ENCODE data around the gene CD274.

Gene CD274

DNA sequence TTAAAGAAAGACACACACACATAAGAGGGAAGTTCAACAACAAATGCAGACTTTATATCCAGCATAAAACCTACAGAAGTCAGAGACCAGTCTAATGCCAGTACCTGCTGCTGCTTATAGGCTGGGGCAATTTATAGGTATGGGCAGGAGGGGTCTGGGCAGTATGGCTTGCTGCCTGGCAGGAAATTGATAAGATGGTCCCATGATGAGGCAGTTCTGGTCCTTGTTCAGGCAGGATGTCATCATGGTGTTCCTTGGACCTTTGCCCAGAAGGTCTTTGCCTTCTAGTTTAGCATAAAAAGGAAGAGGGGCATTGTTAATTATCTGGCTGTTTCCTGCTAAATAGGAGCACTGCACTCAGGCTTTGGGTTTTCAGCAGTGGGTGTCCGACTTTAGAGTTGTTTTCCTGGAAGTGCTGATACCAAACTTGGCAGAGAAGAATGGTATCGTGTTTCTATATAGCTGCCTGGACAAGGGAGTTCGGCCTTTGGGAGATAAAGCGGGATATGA, 49.6 kb downstream of the CD274 start:
- no peak for DNase-seq (ENCODE audit: low read depth, low spot score)

DNA sequence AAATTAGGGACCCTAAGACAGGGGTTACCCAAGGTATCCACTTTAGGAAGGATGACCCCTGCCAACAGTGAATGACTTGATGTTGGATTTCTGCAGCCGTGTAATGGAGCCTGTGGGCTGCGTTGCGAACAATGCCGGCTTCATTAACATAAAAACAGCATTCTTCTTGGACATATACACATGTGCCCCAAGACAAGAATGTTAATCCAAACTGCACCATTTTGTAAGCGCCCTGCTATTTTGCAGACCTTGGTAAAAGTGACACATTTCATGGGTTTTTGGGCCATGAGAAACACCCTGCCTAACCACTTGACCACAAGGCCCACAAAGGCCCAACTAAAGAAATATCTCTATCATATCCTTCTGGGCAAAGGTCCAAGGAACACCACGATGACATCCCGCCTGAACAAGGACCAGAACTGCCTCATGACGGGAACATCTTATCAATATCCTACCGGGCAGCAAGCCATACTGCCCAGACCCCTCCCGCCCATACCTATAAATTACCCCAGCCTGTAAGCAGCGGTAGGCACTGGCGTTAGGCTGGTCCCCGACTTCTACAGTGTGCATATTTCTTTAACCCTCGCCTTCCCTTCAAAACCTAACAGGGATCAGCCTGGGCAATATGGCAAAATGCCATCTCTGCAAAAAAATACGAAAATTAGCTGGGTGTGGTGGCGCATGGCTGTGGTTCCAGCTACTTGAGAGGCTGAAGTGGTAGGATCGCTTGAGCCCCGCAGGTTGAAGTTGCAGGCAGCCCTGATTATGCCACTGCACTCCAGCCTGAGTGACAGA, 50.3 kb downstream of the CD274 start:
- DNase-seq (ENCODE audit: low read depth, low spot score) = no peak

DNA sequence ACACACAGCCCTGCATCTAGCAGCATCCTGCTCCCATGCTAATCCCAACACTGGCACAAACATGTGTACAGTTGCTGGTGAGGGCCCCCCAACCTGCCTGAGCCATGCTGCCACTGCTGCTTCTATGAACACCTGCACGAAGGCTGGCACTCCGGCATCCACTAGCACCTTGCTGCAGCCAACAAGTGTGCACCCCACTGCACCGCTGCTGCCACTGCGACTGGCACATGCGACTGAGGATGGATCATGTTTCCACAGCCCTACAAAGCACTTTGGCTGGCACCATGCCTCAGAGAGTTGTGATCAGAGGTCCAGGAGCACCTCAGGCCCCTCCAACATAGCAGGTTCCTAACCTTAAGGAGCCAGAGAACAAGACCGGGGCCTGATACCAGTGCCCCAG, 52.2 kb downstream of the CD274 start:
- no peak for DNase-seq (ENCODE audit: low read depth, low spot score)

DNA sequence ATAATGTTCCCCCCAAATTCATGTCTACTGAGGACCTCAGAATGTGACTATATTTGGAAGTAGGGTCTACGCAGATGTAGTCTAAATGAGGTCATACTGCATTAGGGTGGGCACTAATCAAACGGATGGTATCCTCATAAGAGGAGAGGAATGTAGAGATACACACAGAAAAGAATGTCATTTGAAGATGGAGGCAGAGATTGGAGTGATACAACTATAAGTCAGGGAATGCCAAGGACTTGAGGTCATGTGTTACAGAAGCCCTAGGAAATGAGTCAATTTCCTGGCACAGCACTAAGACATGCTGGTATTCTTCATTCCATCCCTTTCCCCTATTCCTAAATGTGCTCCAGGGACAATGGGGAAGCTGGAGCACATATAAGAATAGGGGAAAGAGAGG, 59.2 kb downstream of the CD274 start:
- no peak for DNase-seq (ENCODE audit: low read depth, low spot score)

DNA sequence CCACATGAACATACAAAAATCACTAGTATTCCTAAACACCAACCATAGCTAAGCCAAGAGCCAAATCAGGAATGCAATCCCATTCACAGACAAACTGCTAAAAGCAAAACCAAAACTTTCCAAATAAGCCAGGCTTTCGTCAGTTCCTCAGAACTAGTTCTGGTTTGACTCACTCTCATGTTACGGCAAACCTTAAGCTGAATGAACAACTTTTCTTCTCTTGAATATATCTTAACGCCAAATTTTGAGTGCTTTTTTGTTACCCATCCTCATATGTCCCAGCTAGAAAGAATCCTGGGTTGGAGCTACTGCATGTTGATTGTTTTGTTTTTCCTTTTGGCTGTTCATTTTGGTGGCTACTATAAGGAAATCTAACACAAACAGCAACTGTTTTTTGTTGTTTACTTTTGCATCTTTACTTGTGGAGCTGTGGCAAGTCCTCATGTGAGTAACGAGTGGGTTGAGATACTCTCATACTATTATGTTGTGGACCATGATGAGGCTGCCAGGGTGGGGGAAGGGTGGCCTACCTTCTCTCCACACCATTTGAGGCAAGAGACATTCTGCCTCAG, 60.1 kb downstream of the CD274 start, which contains the start of gene PDCD1LG2:
Gene PDCD1LG2 (plus strand): TSS at position 172 of the 572 bp plus-strand sequence. CDS start 12,016 bp downstream, outside the sequence.
- DNase-seq (ENCODE audit: low read depth, low spot score) = no peak

DNA sequence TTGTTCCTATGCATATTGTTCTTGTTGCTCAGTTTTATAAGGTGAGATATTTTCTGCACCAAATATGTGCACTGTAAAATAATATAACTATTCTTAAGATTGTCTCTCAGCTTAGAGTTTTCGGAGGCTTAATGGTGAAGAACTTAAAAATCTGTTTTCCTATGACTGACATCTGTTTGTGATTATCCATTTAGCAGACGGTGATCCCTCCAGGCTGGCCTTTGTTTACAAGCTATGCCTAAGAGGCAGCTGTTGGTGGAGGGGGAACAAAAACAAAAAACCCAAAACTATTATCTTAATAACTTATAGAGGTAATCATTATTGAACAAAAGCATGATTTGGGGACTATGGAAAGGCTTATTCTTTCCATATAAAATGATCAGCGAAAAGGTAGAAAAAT, 60.6 kb downstream of the CD274 start:
- no peak for DNase-seq (ENCODE audit: low read depth, low spot score)

DNA sequence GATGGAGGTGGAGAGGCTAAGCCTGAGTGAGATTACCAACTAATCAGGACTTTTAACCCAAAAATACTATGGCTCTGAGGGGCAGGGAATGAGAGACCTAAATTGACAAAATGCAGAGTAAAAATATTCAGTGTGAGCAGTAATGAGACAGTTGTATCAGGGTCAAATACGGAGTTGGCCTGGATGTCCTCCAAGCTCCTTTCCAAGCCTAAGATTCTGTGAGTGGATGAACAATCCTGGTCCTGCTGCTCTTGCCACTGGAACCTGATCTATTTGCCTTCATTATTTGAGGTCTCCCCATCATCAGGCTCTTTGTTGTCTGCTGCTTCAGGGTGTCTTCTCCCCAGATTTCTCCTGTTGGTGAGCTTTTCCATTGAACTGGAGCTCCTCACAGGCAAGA, 61.1 kb downstream of the CD274 start:
- no peak for DNase-seq (ENCODE audit: low read depth, low spot score)

DNA sequence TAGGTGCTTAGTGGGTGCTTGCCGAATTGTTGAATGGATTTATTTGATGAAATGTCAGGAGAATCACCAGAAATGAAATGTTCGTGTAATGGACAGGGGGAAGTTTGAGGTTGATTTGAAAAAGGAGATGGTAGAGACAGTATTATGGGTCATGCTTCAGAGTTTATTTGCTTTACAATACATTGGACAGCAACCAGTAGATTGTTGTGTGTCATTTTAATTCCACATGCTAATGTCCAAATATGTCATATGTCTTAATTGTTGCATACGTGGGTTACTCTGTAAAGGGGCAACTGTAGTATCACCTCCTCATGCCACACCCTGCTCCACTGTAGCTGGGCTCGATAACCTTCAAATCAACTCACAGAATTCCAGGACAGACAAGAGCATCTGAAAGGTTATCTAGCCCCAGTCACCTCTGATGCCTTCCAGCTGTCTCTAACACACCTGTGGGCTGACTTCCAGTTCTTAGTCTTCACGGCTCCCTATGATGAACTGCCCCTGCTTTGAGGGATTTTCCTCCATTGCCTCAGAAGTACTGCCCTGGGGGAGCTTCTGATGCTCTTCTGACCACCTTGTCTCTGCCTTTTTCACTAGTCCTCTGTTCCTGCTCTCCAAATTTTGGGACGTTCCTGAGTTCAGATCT, 61.7 kb downstream of the CD274 start:
- DNase-seq (ENCODE audit: low read depth, low spot score) = no peak

DNA sequence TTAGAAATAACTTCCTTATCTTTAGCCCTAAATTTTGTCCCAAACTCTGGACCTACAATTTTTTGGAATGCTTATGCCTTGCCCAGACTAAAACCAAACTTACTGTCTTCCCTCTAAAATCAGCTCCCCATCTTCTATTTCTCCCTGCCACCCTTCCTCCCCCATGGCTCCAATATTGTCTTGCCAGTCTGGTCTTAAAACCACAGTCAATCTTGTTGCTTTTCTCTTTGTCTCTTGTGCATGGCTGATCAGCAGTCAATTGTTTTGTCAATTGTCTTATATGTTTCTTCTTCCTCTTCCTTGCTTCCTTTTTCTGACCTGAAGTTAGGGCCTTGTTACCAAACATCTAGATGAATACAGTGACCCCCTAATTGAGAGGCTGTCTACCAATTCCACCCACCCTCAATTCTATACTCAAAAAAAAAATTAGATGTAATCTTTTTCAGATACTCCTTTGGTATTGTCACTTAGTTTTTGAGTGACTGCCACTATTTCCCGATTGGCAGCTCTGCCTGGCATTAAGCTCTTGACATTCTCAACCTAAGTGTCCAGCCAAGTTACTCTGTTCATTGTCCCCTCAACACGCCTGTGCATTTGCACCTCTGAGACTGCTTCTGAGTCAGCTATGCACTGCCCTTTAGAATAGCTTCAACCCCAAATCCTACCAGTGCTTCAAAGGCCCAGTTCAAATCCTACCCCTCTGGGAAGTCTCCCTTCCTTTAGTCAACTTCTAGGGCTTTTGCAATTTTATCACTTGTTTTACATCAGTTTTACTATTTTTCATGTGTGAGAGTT, 62.5 kb downstream of the CD274 start:
- DNase-seq (ENCODE audit: low read depth, low spot score) = no peak

DNA sequence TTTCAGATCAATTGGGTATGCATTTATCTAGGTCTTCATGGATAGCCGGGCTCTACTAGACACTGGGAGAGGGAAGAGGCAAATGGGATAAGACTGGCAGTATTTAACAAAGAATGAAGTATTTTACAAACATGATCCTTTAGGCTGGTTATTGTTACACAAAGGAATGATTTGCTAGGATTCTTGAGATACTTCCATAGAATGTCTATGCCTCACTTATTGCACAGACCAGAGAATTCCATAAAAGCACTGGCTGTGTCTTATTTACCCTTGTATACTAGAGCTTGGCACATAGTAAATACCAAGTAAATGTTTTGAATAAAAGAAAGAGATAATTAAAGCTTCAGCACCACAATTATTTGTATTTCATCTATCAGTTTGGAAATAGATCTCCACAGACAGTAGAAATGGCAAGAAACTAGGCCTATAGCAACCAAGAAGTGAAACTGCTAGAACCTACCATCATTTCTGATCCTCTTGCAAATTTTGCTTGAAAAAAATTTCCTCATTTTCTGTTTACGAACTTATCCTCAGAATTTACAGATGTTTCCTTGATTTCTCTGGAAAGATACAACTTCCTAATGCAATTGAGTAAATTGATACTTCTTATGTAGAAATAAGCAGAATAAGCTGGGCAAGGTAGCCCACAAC, 63.7 kb downstream of the CD274 start:
- no peak for DNase-seq (ENCODE audit: low read depth, low spot score)

DNA sequence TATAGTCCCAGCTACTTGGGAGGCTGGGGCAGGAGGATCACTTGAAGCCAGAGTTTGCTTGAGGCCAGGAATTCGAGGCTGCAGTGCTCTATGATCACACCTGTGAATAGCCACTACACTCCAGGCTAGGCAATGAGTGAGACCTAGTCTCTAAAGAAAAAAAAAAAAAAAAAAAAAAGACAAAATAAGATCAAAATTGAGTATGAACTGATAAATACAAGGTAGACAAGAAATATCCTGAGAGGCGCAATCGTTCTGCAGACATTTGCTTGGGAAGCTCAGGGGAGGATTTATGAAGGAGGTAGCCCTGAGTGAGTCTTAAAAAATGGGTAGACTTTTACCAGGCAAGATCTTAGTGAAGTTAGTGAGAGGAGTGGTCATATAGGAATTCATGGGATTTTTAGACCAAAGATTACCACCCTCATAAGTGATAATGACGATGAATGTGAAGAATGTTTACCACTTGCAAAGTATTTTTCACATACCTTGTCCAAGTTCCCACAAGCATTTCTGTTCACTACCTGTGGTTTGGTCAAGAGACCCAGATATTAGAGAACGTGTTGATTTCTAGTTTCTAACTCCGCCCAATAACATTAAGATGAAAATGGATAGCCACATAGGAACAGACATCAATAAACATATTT, 64.4 kb downstream of the CD274 start:
- no peak for DNase-seq (ENCODE audit: low read depth, low spot score)

DNA sequence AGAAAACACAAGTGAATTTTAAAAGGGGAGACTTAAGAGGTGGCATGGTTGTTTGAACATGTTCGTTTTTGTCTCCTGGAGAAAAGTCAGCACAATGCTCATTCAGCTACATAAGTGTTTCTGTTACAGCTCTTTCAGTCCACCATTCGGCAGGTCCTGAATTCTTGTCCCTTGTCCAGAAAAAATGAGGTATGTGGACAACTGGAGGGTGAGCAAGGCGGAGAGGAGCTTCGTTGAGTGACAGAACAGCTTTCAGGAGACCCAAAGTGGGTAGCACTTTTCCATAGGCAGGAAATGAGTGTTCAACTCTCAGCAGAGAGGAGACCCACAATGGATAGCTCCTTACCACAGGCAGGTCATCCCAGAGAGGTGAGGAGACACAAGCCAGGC, 64.9 kb downstream of the CD274 start:
- DNase-seq (ENCODE audit: low read depth, low spot score) = no peak

DNA sequence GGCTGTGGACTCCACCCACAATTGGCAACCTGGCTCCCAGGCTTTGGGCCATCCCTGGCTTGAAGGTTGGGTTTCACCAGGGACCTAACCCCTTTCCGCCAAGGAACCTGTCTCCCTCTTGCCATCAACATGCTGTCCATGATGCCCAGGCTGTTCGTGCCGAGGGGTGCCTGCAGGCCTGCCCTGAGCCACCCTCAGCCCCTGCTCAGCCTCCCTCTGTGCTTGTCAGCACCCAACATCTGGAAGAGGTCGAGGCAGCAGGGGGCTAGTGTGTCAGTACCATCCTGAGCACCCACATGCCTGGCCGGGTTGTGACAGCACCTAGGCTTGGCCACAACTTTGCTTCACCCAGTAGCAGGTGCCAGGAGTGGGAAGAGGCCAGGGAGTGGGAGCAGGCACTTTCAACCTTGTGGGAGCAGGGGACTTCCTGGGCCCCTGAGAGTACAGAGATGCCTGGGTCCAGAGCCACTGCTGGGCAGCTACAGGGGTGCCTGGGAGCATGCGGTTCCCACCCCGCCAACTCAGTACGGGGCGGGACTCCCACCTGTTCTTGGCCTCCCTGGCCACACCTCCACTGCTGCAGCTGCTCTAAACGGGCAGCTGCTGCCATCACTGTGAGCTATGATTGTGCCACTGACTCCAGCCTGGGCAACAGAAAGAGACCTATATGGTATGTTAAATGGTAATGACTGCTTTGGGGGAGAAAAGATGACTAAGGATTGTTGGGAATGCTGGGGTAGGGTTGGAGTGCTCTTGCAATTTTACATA, 66.3 kb downstream of the CD274 start:
- no peak for DNase-seq (ENCODE audit: low read depth, low spot score)

DNA sequence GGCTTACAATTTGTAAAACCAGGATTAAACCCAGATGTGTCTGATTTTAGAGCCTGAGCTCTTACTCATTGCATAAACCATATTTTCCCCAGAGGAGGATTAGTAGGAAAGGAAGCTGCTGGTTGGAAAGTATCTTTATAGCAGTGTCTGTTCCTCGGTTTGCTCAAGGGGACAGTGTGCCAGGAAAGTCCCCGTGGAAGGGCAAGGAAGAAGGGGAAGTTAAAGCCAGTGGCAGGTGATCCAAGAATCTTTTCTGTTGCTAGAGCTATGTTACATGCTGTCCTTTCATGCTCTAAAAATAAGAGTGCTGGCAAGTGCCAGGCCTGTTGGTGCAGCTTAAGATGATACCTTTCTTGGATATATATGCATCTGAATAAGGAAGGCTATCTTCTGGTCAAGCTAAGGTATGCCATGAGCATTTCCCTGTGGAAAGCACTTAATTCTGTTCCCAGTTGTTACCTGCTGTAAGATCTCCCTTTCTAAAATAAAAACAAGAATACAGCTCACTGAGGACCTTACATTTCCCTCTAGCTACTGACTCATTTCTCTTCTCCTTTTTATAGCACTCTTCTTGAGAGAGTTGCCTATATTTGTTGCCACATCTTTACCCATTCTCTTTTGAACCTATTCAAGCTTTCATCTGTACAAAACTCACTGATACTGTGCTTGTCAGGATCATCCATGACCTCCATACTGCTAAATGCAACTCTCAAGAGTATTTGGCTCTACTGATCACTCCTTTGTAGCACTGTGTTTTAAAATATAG, 68.0 kb downstream of the CD274 start:
- DNase-seq (ENCODE audit: low read depth, low spot score) = no peak

DNA sequence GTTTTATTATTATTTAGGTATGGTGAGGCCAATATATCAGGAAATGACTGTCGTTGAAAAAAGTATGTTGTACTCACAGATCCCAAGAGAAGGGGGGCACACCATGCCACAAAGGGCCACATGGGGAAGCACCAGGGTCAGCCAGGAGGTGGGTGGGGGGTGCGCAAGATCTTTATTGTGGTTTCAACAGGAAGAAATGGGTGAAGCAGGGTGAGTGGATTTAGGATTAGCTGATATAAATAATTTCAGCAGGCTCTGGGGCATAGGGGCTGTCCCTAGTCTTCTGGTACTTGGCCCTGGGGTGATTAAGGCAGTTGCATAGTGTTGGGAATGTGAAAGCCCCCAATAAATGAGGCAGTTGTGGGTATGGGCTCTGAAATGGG, 68.6 kb downstream of the CD274 start:
- DNase-seq (ENCODE audit: low read depth, low spot score) = no peak

Data from smooth muscle cell of the brain vasculature (primary cell).